HEK293T (cell line): ENCODE results near the gene DNAH14.

Experiments
- ARNT ChIP-seq: fragments of 450-650 bp; IDR thresholded peaks from 2 replicates; pipeline ENCODE4 v1.6.1; 2017; ENCODE audit warnings: mild to moderate bottlenecking
- FOXA1 ChIP-seq: fragments of 450-650 bp; IDR thresholded peaks from 2 replicates; pipeline ENCODE4 v1.6.1; 2016; ENCODE audit warnings: mild to moderate bottlenecking
- FOXK2 ChIP-seq: fragments of 450-650 bp; IDR thresholded peaks from 2 replicates; pipeline ENCODE4 v1.6.1; 2016; ENCODE audit warnings: mild to moderate bottlenecking
- TF ChIP-seq, protein P1 (sequence below): fragments of 450-650 bp; IDR thresholded peaks from 2 replicates; pipeline ENCODE4 v1.6.1; 2016

DNA sequence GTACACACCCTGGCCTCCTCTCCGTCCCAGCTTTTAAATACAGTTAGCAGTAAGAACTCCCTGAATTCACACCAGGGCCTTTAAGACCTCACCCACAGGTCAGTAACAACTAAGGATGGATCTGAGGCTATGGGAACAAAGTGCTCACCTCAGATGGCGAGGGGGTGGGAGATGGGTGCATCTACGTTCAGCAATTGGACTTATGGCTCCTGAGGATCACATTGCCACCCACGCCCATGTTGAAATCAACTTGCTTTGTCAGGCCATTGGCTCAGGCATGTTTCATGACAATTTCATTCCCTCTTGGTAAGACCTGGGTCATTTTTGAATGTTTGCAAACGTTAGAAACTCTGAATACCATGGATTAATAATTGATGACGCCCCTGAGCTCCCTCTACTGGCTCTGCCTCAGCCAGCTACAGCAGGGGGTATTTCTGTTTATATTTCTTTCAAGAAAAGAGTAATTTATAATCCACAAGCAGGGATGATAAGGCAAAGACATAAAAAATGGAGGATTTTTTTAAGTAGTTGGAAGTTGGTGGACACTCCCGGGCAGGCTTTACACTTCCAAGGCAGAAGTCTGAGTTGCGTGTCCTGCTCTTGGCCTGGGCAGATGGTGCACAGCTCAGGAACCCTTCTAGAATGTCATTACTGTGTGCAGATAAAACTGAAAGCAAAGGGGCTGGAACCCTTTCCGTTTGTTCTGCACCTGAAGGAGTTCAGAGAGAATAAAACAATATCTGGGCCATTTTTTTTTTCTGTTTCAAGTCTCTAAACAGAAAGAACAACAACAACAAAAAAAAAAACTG is 512.0 kb downstream of the DNAH14 start:
- TF ChIP-seq FOXA1 (no peak), ARNT (no peak), FOXK2 (no peak)
- TF ChIP-seq, protein P1, sequence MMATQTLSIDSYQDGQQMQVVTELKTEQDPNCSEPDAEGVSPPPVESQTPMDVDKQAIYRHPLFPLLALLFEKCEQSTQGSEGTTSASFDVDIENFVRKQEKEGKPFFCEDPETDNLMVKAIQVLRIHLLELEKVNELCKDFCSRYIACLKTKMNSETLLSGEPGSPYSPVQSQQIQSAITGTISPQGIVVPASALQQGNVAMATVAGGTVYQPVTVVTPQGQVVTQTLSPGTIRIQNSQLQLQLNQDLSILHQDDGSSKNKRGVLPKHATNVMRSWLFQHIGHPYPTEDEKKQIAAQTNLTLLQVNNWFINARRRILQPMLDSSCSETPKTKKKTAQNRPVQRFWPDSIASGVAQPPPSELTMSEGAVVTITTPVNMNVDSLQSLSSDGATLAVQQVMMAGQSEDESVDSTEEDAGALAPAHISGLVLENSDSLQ, result no peak
